Amniotic stem cell (primary cell): Measurements from ENCODE around the gene TNFRSF1A.
A peak's percentile ranks its signal among the peaks of the same experiment; 100 is the strongest.

Experiments used
- DNase-seq: peaks from one replicate; lab custom pipeline; 2025; lab: John Stamatoyannopoulos, UW

Gene TNFRSF1A

GRCh38 chr12:6341417-6342139 lies at the start of gene TNFRSF1A:
TNFRSF1A (minus strand) TSS chr12:6342076; CDS start chr12:6341814, 262 bp downstream.
- no peak for DNase-seq

GRCh38 chr12:6391013-6391412 lies 49.1 kb upstream of the TNFRSF1A start:
- DNase-seq: no peak

DNA sequence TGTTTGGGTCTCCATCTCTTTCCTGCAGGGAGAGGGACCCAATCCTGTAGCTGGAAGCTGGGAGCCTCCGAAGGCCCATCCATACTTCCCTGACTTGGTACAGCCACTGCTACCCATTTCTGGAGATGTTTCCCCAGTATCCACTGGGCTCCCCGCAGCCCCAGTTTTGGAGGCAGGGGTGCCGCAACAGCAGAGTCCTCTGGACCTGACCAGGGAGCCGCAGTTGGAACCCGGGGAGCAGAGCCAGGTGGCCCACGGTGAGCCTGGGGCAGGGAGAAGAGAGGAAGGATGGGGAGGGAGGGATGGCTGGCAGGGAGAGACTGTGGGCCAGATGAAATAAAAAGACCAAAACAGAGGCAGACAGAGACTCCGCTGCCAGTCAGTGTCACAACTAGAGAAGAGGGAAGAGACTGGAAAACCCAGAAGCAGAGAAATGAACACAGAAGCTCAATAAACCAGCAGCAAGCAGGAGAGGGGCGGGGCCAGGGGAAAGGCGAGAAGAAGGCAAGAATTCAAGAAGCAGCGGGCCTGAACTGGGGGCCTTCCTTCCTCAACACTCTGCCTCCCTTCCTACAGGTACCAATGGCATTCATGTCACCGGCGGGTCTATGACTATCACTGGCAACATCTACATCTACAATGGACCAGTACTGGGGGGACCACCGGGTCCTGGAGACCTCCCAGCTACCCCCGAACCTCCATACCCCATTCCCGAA lies 48.4 kb upstream of the TNFRSF1A start:
- no peak for DNase-seq

- DNase-seq: no peak
These were observed 45.7 kb upstream of the TNFRSF1A start for GRCh38 chr12:6387541-6387940.

GRCh38 chr12:6386491-6386890 lies 44.6 kb upstream of the TNFRSF1A start:
- no peak for DNase-seq

- no peak for DNase-seq
These were observed 44.2 kb upstream of the TNFRSF1A start for GRCh38 chr12:6386038-6386437.

DNA sequence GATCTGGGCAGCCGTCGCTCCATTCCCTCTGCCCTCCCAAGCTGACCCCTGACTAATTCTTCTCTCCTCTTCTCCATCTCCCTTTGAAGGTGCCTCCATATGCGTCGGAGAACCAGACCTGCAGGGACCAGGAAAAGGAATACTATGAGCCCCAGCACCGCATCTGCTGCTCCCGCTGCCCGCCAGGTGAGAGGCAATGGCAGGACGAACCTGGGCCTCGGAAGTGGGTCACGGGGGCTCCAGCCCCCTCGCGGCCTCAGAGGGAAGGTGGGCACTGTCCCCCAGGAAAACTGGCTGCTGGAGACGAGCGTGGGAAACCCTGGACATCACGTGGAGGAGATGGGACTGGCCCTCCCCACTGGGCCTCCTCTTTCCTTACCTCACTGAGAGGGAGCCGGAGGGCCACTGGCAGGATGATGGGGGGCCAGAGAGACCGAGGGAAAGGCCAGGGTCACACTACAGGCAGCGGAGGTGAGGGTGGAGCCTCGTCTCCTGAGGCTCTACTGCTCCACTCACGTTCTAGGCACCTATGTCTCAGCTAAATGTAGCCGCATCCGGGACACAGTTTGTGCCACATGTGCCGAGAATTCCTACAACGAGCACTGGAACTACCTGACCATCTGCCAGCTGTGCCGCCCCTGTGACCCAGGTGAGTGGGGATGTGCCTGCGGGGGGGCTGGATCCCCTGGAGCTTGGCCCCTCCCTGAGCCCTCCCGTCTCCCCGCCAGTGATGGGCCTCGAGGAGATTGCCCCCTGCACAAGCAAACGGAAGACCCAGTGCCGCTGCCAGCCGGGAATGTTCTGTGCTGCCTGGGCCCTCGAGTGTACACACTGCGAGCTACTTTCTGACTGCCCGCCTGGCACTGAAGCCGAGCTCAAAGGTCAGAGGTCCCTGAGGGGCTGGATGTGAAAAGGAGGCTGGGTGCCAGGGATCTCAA lies 42.9 kb upstream of the TNFRSF1A start:
- DNase-seq: no peak

- peak; percentile 89 for DNase-seq
These were observed 42.0 kb upstream of the TNFRSF1A start, which contains the start of gene LTBR for GRCh38 chr12:6383572-6384498. LTBR (plus strand) TSS chr12:6384162; CDS start chr12:6384359, 197 bp downstream.

DNA sequence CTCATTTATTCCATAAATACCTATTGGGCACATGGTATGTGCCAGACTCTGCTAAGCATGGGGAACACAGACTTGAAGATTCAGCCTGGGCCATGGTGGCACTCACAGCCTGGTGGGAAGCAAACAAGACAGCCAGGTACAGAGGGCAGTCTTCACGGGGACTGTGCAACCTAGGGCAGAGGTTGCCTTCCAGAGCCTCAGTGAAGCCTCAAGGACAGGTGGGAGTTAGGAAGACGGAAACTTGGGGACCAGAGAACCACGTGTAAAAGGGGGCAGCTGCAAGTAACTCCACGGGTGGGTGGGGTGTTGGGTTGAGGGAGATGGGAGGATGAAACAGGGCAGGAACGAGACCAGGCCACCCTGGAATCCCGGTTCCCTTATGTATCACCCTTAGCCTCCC lies 41.1 kb upstream of the TNFRSF1A start:
- no peak for DNase-seq

GRCh38 chr12:6382371-6382770 lies 40.5 kb upstream of the TNFRSF1A start:
- no peak for DNase-seq

DNA sequence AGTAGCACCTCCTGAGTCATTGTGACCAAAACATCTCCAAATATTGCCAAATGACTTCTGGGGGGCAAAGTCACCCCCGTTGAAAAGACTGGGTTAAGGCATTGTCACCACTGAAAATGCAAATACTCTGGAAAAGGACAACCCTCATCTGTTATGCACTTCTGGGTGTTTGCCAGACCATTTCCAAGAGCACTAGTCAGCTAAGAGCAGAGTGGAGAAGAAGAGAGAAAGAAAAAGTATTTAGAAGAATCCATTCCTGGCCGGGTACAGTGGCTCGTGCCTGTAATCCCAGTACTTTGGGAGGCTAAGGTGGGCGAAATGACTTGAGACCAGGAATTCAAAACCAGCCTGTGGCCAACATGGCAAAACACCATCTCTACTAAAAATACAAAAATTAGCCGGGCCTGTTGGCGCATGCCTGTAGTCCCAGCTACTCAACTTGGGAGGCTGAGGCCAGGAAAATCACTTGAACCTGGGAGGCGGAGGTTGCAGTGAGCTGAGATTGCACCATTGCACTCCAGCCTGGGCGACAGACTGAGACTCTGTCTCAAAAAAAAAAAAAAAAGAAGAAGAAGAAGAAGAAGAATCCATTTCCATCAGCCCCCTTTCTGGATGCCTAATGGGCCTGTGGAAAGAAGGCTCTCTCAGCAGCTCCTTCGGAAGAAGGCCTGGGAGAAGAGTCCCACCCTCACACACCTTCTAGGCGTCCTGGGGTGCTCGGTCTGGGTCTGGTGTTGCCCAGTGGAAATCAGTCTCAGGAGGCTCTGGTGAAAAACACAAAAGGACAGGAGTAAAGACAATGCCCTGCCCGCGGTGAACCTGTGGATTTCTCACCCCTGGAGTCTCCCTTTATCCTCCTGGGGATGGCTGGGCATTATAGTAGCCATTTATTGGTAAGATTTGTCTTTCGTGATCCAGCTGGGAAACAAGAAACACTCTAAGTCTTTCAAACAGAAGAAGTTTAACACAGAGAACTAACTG lies 38.6 kb upstream of the TNFRSF1A start:
- no peak for DNase-seq

- DNase-seq: no peak
These were observed 37.0 kb upstream of the TNFRSF1A start for GRCh38 chr12:6378709-6379472.

- no peak for DNase-seq
These were observed 35.8 kb upstream of the TNFRSF1A start for GRCh38 chr12:6377667-6377994.

DNA sequence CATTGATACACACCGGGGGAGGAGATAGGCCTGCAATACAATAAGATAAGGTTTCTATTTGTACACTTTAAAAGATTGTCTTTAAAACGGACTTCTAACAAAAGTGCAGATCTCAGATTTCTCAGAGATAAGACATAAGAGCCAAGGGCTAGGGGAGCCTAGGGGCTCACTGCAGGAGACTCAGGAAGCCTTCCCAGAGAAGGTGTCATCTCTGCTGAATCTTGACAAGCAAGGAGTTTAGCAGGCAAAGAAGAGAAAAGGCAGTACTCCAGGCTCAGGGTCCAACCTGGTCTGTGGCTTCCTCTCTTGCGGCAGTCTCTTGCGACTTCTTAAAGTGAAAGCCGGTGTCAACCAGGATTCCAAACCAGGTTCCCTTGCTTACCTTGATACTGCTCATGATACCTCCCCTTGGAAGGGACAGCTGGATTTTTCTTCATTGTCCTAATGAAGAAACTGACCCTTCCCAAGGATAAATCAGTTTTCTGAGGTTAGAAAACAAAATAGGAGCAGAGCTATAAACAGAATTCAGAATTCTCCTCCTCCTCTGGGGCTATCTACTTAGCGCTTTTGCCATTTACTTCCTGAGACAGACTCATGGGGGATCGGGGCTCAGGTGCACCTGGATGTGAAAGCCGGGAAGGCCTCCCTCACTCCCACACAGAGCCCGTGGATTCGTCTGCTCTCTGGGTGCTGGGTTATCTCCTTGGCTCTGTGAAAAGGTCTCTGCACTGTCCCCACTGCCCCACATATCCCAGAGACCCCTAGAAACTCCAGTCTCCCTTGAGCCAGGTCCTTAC lies 35.2 kb upstream of the TNFRSF1A start:
- no peak for DNase-seq

- no peak for DNase-seq
These were observed 34.4 kb upstream of the TNFRSF1A start for GRCh38 chr12:6376079-6376869.

- no peak for DNase-seq
These were observed 33.6 kb upstream of the TNFRSF1A start, which contains the start of gene SCNN1A for GRCh38 chr12:6375269-6376078. SCNN1A (minus strand) TSS chr12:6375563; CDS start chr12:6374783, 780 bp downstream.

- DNase-seq: no peak
These were observed 32.9 kb upstream of the TNFRSF1A start for GRCh38 chr12:6374786-6375160.
